GM23338 (cell line): ENCODE measurements around the gene DLL1. TPM values are rescaled to one million over a fixed set of nuclear protein-coding genes. Genes with fewer than 3 reads are reported as not detected.
A peak's percentile ranks its signal among the peaks of the same experiment; 100 is the strongest.

Experiments used
- ATAC-seq: fragments of 200-7000 bp; cut with Tn5 transposase; 3 replicates; pipeline ENCODE4 v1.9.1; 2020
- DNase-seq: peaks from one replicate; pipeline ENCODE4 v3.0.0-alpha.2; 2015; ENCODE audit warnings: low spot score
- H2AFZ ChIP-seq: fragments of 200-600 bp; sonication (generic); 2 replicates; pipeline ENCODE4 v1.8.0; 2016; ENCODE audit warnings: antibody characterized with exemption, mild to moderate bottlenecking, moderate library complexity
- H3F3A ChIP-seq: fragments of 200-600 bp; sonication (generic); replicated peaks from 2 replicates; pipeline ENCODE4 v1.8.0; 2017; ENCODE audit warnings: antibody characterized with exemption, mixed run types, low read depth
- H3K27ac ChIP-seq: fragments of 200-600 bp; sonication (generic); 2 replicates; pipeline ENCODE4 v1.6.1; 2016; ENCODE audit warnings: low read depth
- H3K27me3 ChIP-seq: fragments of 200-600 bp; sonication (generic); 2 replicates; pipeline ENCODE4 v1.8.0; 2016; ENCODE audit warnings: mild to moderate bottlenecking, mixed run types, moderate library complexity; ENCODE audit not compliant: insufficient read depth
- H3K36me3 ChIP-seq: fragments of 200-600 bp; sonication (generic); 2 replicates; pipeline ENCODE4 v1.8.0; 2016; ENCODE audit warnings: mild to moderate bottlenecking; ENCODE audit not compliant: insufficient read depth
- H3K4me1 ChIP-seq: fragments of 200-600 bp; sonication (generic); 2 replicates; pipeline ENCODE4 v1.8.0; 2016; ENCODE audit warnings: mild to moderate bottlenecking, moderate library complexity; ENCODE audit not compliant: insufficient read depth
- H3K4me2 ChIP-seq: fragments of 200-600 bp; sonication (generic); 2 replicates; pipeline ENCODE4 v1.7.1; 2017; ENCODE audit warnings: mixed run types
- H3K4me3 ChIP-seq: fragments of 200-600 bp; sonication (generic); 2 replicates; pipeline ENCODE4 v1.6.1; 2016; ENCODE audit warnings: mixed run types
- H3K79me2 ChIP-seq: fragments of 200-600 bp; sonication (generic); replicated peaks from 2 replicates; pipeline ENCODE4 v1.8.0; 2017; ENCODE audit warnings: mild to moderate bottlenecking; ENCODE audit not compliant: insufficient read depth
- H3K9me2 ChIP-seq: fragments of 200-600 bp; sonication (generic); 2 replicates; pipeline ENCODE4 v1.8.0; 2017; ENCODE audit not compliant: insufficient read depth
- H4K20me1 ChIP-seq: fragments of 200-600 bp; sonication (generic); replicated peaks from 2 replicates; pipeline ENCODE4 v1.8.0; 2017; ENCODE audit warnings: mild to moderate bottlenecking; ENCODE audit not compliant: insufficient read depth
- H3K27ac Mint-ChIP-seq: 2 replicates; pipeline ENCODE4 v1.8.0; 2020; ENCODE audit warnings: inconsistent platforms, mild to moderate bottlenecking, moderate library complexity, mixed read lengths
- H3K27me3 Mint-ChIP-seq: 3 replicates; pipeline ENCODE4 v1.8.0; 2022; ENCODE audit warnings: low read depth, mild to moderate bottlenecking, moderate library complexity, mixed read lengths, inconsistent platforms; ENCODE audit not compliant: insufficient read depth, poor library complexity
- H3K36me3 Mint-ChIP-seq: 3 replicates; pipeline ENCODE4 v1.8.0; 2021; ENCODE audit warnings: low read depth, mild to moderate bottlenecking, inconsistent platforms, moderate library complexity, mixed read lengths
- H3K4me1 Mint-ChIP-seq: 3 replicates; pipeline ENCODE4 v1.8.0; 2020; ENCODE audit warnings: mild to moderate bottlenecking, inconsistent platforms, mixed read lengths
- H3K4me3 Mint-ChIP-seq: 3 replicates; pipeline ENCODE4 v1.8.0; 2021; ENCODE audit warnings: moderate library complexity, mild to moderate bottlenecking, inconsistent platforms, mixed read lengths
- H3K9me3 Mint-ChIP-seq: 3 replicates; pipeline ENCODE4 v1.8.0; 2020; ENCODE audit warnings: moderate library complexity, mild to moderate bottlenecking, inconsistent platforms, mixed read lengths
- CTCF ChIP-seq, 2 experiments: fragments of 200-600 bp in 1 of 2; sonication (generic) in 1 of 2; conservative IDR thresholded peaks; 2 replicates each; pipeline versions ENCODE4 v1.5.1 to v1.6.1; 2016 to 2017; ENCODE audit warnings: antibody characterized with exemption in 2 of 2, low read depth in 2 of 2, mild to moderate bottlenecking in 2 of 2, moderate library complexity in 1 of 2
- ETS1 ChIP-seq: IDR thresholded peaks from 2 replicates; pipeline ENCODE4 v1.6.1; 2016; ENCODE audit warnings: antibody characterized with exemption
- EZH2phosphoT487 ChIP-seq: fragments of 200-600 bp; sonication (generic); IDR thresholded peaks from one replicate; pipeline ENCODE4 v1.8.1; 2018; ENCODE audit warnings: antibody characterized with exemption; ENCODE audit not compliant: unreplicated experiment
- NANOG ChIP-seq: IDR thresholded peaks from 2 replicates; pipeline ENCODE4 v1.6.1; 2016; ENCODE audit warnings: antibody characterized with exemption, borderline replicate concordance
- POLR2AphosphoS5 ChIP-seq: IDR thresholded peaks from 2 replicates; pipeline ENCODE4 v1.6.1; 2016; ENCODE audit warnings: antibody characterized with exemption, low read depth
- REST ChIP-seq: IDR thresholded peaks from one replicate; pipeline ENCODE4 v1.6.1; 2018; ENCODE audit warnings: antibody characterized with exemption; ENCODE audit not compliant: unreplicated experiment
- ZNF462 ChIP-seq: fragments of 250-450 bp; sonication (Bioruptor Pico); IDR thresholded peaks from 2 replicates; pipeline ENCODE4 v1.5.0; 2020; ENCODE audit warnings: mild to moderate bottlenecking, moderate library complexity
- polyA plus RNA-seq: library from polyadenylated mRNA; unstranded; fragments of >200 nt; fragmentation: Nextera tagmentation; extraction: Ambion mirVana; gene quantifications from 2 replicates; pipeline ENCODE4 v1.2.1, GENCODE V29; 2016
- total RNA-seq: library from RNA; depleted of rRNA; stranded (reverse); fragments of >200 nt; shearing (Covaris generic); gene quantifications from 2 replicates; pipeline ENCODE4 v1.2.3, GENCODE V29; 2014

Gene DLL1
- total and polyA plus RNA-seq, 2 experiments from 2014 or later: 2.2 to 4.6 TPM

- peak overlapping the region; percentile 78 for H3K4me3 ChIP-seq
- H3K9me3 Mint-ChIP-seq: peaks cover 45% of the 10 kb centered on the region
- peaks cover 42% of the 10 kb centered on the region for H3K4me1 ChIP-seq
Observed at GRCh38 chr6:170297576-170298330, 6.9 kb upstream of the DLL1 start.

More at GRCh38 chr6:170297576-170298330, 6.9 kb upstream of the DLL1 start:
- H3K27me3 Mint-ChIP-seq: peaks cover 61% of the 10 kb centered on the region
- Histone ChIP-seq H2AFZ (no peak overlapping the region), H3K36me3 (peaks cover 13% of the 10 kb centered on the region; the same call in 1 of the 2 replicates), H4K20me1 (no peaks in the 10 kb centered on the region), H3K4me2 (peak overlapping the region; percentile 67), H3K27me3 (peaks cover 57% of the 10 kb centered on the region), H3K79me2 (no peaks in the 10 kb centered on the region), H3K27ac (no peak overlapping the region), H3K9me2 (no peaks in the 10 kb centered on the region; the same call in 1 of the 2 replicates), H3F3A (peaks cover 9% of the 10 kb centered on the region)
- peaks cover 39% of the 10 kb centered on the region for H3K4me1 Mint-ChIP-seq
- H3K4me3 Mint-ChIP-seq: peak overlapping the region; percentile 54
- DNase-seq (no peak), ATAC-seq (no peak)
- H3K27ac Mint-ChIP-seq: no peak overlapping the region
- no peak for TF ChIP-seq ZNF462 (CRISPR knock-in tag)
- no peak for TF ChIP-seq POLR2AphosphoS5
- TF ChIP-seq NANOG: 0 out of 2 replicates have a peak, but pooled peaks have one; percentile 20
- no peak for TF ChIP-seq REST
- no peak for TF ChIP-seq ETS1
- no peak for TF ChIP-seq CTCF (conservative IDR thresholded peaks at IDR 0.05; ENCODE audit: low read depth in 2 of 2)
- TF ChIP-seq EZH2phosphoT487: no peak
- H3K36me3 Mint-ChIP-seq: peaks cover 42% of the 10 kb centered on the region
